NCI-H2196 (cell line): ENCODE measurements around the gene DCTN4.
A peak's percentile ranks its signal among the peaks of the same experiment; 100 is the strongest.
"Not testable (repeated sequence)": the region's sequence is repeated elsewhere in the genome, so short reads cannot be mapped to it uniquely, and the experiment has no call there.

Source experiments
- DNase-seq: peaks from one replicate; lab custom pipeline; 2025; ENCODE audit not compliant: unreplicated experiment; lab: John Stamatoyannopoulos, UW

DCTN4 gene

DNA sequence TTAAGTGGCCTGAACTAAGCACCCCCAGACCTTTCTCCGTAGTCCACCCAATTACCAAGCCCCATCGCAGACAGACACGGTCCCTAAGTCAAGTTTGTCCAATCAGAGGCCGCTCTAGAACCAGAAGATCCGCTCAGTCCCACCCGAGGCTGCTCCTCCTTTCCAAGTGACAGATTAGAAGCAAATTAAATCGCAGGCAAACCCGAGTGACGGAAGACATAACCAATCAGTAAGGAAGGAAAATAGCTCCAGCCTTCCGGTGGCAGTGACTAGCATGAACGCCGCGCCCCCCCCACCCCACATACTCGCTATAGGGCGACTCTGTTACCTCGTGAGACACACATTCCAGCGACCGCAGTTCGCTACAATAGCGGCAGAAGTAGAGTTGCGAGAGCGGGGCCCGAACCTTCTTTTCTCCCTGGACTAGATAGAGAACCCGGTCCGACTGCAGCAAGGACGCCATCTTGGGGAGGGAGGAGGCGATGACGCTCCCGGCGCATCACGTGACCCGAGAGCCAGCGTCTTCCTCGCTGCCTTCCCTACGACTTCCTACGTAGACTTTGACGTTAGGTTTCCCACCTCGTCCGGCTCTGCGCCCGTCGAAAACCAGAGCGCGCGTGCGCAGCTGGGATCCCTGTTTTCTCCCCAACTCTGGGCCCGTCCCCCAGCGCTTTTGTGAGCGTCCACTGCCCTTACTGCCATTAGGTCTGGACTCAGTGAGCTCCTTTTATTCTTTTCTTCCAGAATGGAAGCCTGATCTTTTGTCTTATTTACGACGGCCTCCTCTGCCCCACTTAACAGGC, at the start of gene DCTN4:
DCTN4 (minus strand) TSS at position 487 of the 803 bp plus-strand sequence; CDS start at position 463, 24 bp downstream.
- peak; percentile 95 for DNase-seq

DNA sequence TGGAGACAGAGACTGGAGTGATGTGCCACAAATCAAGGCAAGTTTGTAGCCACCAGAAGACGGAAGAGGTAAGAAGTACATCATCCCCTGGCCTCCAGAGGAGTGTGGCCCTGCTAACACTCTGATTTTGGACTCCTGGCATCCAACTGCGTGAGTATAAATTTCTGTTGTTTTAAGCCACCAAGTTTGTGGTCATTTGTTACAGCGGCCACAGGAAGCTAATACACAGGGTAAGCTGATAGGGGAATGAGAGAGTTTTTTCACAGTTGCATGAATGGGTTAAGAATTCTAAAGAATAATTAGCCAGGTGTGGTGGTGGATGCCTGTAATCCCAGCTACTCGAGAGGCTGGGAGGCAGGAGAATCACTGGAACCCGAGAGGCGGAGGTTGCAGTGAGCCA, 45.6 kb upstream of the DCTN4 start:
- no peak for DNase-seq

DNA sequence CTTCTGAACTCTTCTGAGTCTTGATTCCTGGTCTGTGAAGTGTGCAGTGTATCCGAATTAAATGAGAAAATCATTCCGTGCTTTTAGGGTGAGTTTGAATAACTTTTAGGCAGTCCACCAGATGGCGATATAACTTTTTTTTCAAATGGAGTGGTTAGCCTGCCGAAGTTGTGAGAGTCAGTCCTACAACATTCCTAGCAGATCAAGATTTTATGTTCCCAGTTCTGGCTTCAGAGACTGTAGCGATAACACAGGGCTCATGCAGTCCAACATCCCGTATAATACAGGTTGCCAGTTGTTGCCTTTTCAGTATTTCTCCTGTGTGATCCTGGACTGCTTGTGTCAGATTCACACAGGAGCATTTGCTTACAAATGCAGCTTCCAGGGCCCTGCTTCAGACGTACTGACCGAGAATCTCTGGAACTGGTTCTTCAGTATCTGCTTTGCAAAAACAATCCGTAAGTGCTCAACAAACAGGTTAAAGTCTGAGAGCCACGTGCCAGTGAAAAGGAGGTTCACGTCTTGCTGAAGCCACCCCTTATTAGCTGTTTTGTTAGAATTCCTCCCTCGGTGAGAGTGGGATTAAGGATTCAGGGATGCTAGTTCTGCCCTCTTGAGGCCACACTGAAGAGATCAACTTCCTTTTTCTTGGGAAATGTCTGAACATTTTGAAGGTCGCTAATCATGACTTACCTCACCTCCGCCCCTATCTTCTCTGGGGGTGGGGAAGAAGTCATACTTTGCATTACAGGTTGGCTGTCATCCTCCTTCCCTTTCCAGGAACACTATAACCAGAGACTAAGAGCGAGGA, 42.5 kb upstream of the DCTN4 start:
- peak; percentile 48 for DNase-seq

DNA sequence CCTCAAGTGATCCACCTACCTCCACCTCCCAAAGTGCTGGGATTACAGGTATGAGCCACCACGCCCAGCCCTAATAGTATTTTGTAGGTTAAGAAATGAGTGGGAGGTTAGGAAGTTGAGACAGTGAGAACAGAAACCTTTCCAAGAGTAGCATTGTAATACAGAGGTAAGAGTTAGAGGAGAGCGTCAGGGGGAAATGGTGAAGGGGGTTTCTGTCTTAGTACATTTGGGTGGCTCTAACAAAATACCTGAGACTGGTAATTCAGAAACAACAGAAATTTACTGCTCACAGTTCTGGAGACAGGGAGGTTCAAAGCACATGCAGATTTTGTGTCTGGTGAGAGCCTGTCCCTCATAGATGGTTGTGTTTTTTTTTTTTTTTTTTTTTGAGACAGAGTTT, 38.6 kb upstream of the DCTN4 start:
- no peak for DNase-seq

DNA sequence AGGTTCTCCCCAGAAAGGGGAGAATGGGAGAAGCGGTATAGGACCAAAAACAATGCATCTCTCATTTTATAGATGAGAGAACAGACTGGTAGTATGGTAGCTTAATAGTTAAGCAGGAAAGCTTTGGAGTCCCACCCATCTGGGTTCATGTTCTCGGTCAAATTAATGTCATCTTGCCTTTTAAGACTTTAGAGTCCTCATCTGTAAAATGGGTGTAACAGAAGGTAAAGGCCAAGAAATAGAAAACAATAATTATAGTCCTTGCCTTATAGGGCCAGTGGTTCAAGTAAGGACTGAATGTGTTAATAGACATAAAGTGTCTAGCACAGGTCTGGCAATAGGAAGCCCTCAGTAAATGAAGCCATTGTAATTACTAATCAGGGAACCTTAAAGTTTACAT, 36.1 kb upstream of the DCTN4 start:
- no peak for DNase-seq

DNA sequence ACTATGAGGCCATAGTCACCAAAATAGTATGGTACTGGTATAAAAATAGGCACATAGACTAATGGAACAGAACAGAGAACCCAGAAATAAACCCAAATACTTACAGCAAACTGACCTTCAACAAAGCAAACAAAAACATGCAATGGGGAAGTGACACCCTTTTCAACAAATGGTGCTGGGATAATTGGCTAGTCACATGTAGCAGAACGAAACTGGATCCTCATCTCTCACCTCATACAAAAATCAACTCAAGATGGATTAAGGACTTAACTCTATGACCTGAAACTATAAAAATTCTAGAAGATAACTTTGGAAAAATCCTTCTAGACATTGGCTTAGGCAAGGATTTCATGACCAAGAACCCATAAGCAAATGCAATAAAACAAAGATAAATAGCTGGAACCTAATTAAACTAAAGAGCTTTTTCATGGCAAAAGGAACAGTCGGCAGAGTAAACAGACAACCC, 34.6 kb upstream of the DCTN4 start:
- not testable (repeated sequence) for DNase-seq

DNA sequence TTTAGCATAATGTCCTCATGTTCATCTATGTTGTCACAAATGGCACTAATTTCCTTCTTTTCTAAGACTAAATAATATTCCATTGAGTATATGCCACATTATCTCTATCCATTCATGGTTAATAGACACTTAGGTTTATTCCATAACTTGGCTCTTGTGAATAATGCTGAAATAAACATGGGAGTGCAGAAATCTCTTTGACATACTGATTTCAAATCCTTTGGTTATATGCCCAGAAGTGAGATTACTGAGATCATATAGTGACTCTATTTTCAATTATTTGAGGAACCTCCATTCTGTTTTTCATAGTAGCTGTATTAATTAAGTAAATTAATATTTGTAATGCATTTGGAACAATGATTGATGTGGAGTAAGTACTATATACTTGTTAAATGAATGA, 32.7 kb upstream of the DCTN4 start:
- DNase-seq: no peak

DNA sequence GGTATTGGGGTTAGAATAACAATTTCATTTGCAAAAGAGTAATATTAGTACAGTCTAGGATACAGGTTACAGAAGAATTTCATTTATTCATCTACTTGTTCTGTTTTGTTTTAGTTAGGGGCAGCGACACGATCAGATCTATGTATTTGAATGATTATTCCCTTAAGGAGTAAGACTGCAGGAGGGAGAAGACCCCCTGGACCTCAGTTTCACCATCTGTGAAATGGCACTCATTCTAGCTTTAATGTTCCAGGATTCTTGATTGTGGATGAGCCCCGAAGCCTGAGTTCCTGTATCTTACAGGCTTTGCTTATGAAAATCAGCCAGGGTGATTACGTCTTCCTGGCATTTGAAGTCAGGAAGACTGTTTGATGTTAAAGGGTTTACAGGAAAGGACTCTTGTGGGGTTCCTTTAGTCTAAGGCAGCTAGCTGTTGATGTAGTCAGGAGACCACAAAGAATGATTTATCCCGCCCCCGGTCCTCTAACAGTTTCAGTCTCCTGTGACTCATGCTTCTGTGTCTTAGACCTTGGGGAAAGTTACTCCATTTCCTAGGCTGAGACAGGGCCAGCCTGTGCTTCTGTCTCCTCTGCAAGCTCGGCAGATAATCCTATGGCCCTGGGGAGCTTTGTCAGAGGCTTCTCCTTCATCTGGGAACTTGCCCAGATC, 31.3 kb upstream of the DCTN4 start:
- no peak for DNase-seq

DNA sequence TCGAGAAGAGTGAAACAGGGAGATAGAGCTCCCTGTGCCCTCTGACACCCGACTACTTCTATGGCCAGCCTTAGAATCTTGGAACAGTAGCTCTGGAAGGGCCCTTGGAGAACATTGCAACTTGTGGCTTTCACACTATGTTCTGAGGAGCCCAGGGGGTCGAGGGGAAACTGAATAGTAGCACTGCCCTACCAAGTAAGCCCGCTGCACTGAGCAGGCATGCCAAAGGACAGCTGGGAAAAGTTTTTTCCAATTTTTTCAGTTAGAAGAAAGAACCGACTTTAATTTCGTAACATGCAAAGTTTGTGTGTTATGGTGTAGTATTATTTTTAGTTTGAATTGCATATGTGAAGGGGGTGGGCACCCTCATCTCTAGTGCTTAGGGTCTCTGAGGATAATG, 30.6 kb upstream of the DCTN4 start:
- DNase-seq: no peak

DNA sequence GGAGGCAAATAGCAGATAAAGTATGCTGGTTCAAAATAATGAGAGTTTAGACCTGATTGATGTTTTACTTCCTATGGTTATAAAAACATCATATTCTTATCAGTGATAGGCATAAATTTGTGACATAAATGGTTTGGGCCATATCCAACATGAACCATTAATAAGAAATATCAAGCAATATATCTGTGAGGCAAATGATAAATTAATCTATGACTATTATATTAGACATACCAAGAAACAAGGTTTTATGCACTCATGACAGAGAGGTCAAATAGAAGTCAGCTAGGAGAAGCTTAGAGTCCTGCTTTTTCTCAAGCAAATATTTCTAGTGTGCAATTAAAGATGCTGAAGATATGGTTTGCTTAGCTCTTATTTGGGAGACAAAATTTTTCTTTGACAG, 30.2 kb upstream of the DCTN4 start:
- DNase-seq: no peak

DNA sequence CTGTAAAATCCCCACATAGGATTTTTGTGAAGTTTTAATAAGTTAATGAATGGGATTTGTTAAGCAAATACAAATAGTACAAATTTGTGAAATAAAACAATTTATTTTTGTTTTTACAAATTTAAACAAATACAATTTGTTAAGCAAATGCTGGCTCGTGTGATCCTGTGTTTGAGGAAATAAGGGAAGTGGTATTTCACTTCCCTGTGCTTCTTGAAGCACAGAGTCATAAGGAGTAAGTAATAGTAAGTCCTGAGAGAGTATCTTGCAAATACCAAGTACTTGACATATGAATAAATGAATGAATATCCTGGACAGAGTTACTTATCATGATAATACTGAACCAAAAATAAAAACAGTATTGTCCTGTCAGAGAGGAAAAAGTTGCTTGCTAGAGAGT, 28.8 kb upstream of the DCTN4 start:
- no peak for DNase-seq

DNA sequence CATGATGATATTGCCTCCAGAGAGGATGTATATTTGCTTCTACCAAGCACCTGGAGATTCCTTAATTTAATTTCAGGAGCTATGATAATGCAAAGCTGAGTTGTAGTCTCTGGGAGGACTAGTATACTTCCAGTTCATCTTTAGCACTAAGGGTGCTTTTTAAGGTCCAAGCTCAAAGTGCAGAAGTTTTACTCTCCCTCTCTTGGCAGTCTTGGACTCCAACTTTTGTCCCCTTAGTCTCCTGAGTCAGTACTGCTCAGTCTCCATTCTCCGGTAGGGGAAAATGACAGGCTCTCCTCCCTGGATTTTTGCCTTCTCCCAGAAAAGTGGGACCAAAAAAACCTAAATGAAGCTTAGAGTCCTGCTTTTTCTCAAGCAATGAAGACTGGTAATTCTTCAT, 28.1 kb upstream of the DCTN4 start:
- DNase-seq: no peak

DNA sequence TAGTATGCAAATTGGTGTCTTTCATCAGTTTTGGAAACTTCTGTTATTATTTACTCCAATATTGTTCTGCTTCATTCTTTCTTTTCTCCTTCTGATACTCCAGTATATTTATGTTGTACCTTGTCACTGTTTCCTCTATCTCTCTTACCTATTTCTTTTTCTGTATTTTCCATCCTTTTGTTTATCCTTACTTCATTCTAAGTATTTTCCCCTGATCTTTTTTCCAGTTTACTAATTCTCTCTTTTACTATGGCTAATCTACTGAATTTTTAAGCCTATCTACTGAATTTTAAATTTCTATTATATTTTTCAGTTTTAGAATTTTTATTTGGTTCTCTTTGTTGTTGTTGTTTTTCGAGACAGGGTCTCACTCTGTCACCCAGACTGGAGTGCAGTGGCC, 27.1 kb upstream of the DCTN4 start:
- DNase-seq: no peak

DNA sequence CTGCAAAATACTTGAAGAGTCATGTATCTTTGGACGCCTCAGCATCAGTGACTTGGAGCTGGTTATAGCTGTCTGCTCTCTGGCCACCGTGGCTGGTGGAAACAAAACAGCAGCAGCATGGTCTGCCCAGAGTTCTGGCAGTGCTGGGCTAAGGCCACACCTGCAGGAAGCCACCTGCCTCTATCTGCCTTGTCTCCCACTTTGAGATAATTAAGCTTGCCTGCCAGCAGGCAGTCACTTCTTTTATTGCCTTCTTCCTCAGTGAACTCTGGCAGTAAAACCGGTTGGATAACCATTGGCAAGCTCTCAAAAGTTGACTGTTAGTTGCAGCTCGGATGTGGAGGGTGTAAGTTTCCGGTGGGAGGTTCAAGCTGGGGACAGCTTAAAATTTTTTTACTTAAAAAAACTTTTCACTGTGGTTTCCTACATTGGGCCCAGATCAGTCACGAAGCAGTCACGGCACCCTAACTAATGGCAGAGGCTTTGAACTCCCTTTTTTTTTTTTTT, 24.7 kb upstream of the DCTN4 start:
- peak; percentile 89 for DNase-seq

DNA sequence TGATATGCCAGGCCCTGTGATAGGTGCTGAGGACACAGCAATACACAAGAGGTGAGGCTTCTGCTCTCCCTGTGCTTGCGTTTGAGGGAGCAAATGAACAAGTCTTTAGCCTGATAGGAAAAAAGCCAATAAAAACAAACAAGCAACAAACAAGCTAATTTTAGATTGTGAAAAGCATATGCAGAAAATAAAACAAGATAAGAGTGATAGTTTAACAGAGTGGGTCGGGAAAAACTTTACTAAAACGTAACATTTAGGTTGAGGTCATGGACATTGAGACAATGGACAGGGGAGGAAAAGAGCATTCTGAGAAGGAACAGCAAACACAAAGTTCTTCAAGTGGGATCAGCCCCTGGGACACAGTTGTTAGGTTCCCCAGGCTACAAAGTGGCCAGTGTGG, 24.0 kb upstream of the DCTN4 start:
- no peak for DNase-seq

DNA sequence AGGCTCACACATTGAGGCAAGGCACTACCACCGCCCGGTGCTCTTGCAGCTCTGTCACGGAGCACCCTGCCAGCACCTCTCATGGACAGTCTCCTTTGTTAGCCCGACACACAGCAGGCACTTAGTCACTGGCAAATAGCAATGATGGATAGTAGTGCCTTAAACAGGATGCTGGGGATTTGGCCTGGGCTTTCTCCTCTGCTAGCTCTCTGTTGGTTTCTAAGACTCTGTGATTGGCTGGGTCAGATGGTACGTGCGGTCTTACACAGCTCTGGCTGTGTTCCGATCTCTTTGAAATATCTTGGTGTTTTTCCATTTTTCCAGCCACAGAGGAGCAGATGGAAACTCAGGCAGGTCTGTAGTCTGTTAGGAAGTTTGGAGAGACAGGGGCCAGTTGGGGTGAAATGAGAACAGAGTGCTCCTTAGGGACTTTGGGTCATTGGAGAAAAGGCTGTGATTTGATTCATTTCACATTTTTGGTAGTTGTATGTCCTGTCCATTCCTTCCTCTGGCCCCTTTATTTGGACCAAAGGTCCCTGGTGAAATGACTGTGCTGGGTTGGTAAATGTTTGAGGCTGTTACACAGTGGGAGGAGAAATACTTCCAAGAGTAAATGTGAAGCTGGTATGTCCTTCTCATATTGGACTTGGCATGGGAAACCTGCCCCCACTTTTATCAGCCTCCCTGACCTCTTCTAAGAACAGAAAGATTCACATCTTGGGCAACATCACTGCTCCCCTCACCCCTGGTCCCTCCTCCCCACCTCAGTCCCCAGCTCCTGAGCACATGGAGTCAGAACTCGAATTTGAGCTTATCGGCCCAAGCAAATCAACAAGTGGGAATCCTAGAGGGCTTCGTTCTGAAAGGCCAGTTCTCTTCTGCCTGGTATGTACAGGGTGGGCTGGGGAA, 23.1 kb upstream of the DCTN4 start:
- DNase-seq: no peak

DNA sequence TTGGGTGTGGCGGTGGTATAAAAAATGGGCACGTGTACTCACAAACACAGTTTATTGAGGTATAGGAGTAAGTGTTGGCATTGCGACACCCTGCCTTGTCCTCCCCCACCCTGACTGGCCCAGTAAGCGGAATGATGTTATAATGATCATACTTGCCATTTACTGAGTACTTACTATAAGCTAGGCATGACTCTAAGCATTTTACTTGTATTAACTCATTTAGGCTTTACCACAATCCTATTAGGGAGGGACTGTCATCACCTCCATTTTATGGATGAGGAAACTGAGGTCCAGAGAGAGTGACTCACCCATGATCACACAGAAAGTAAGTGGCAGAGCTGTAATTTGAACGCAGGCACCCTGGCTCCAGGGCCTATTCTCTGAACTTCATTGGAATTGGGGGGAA, 22.0 kb upstream of the DCTN4 start:
- DNase-seq: no peak

DNA sequence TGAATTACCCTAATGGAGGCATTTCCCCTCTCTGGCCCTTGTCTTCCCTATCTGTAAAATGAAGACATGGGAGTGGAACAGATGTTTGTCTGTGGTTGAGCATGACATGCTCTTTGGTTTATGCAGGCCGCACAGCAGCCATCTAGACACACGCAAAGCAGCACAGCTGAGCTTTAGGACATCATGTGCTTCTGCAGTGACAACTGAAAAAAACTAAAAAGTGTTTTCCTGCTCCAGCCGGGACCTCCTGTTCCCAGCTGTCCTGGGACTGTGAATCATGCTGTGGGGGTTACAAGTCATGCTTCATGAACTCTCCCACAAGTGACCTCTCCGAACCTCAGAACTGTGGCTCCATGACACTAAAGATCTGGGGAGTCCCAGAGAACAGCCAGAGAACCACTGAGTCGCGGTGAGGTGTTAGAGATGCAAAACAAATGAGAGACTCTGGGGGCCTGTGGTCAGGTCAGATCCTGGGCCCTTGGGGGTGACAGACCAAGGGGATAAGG, 21.4 kb upstream of the DCTN4 start:
- no peak for DNase-seq

DNA sequence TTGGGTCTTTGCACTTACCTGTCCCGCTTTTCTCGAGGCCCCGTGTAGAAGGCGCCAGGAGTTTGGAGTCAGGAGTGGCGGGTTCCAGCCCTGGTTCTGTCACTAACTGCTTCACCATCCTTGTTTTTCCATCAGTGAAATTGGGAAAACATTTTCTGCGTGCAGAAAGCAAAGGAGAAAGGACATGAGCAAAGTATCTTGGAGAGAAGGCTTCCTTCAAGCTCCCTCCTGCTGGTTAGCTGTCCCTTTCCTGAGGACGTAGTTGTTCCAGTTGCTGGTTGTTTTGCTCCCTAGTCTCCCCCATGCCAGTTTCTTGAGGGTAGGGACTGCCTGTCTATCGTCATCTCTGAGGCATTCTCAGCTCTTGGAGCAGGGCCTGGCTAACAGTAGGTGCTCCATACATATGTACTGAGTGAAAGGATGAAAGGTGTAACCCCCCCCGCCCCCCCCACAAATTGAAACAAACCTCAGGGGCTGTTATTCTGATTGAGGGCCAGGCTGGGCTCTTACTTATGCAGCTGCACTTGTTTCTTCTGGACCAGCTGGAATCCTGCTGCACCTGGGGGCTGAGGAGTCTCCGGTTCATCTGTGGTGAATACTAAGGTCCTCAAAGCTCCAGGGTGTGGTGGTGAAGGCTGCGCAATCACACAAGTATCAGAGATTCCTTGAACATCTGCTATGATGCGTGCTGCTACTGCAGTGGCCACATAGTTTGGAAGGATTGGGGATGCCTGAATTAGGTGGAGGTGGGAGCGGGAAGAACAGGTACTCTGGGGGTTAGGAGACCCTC, 20.8 kb upstream of the DCTN4 start:
- no peak for DNase-seq
